NCI-H1417 (cell line): ENCODE results near the gene PABPC1L2A.
"Not testable (repeated sequence)": the region's sequence is repeated elsewhere in the genome, so short reads cannot be mapped to it uniquely, and the experiment has no call there.

Experiments
- DNase-seq, 3 experiments: peaks; one replicate each; lab custom pipeline; 2025; lab: John Stamatoyannopoulos, UW

PABPC1L2A gene

GRCh38 chrX:73079024-73079562, at the start of gene PABPC1L2A:
Gene PABPC1L2A (minus strand): TSS chrX:73079512. CDS start chrX:73079386, 126 bp downstream.
- DNase-seq, result not testable (repeated sequence)

DNA sequence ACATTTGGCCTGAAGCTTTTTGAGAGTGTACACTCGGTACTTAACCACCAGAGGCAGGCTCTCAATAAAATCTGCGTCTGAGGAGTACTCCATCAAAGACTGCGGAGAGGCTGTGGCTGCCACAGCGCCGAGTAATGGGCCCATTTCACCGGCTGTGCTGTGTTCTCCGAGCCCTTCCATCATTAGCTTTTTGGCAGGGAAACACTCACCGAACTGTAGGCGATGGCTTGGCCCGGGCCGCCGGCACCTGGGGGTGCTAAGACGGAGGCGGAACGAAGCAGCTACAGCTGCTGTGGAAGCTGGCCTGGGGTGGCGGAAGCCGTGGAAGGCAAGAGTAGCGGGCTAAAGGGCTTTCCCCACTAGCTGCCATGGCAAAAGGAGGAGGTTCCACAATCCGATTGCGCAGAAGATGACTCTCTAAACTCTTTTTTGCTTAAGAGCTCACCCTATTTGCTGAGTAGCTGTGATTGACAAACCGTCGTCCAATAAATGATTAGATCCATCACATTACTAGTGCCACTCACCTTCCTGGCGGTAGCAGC, 48.5 kb upstream of the PABPC1L2A start:
- peak in 1 of 3 experiments; percentile 6 for DNase-seq

- DNase-seq, result no peak
These were observed 46.9 kb upstream of the PABPC1L2A start for GRCh38 chrX:73126240-73126639.

- DNase-seq, result not testable (repeated sequence)
These were observed 20.2 kb upstream of the PABPC1L2A start for GRCh38 chrX:73099505-73099904.

- DNase-seq, result peak in 1 of 3 experiments; percentile 20
These were observed 7.5 kb upstream of the PABPC1L2A start for GRCh38 chrX:73086766-73087165.

DNA sequence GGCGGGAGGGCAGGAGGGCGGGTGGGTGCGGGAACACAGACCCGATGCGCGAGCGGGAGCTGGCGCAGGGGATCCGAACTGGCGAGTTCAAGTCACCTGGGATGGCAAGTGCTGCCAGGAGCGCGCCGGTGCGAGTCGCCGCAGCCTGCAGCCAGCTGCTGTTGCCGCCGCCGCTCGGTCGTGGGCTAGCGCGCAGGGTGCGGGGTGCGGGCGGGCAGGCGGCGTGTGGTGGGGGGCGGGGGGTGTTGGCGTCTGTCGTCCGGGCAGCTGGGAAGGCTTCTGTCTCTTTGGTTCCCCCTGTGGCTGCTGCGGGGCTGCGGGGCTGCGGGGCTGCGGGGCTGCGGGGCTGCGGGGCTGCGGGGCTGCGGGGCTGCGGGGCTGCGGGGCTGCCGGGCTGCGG, 572 bp upstream of the PABPC1L2A start:
- not testable (repeated sequence) for DNase-seq

DNA sequence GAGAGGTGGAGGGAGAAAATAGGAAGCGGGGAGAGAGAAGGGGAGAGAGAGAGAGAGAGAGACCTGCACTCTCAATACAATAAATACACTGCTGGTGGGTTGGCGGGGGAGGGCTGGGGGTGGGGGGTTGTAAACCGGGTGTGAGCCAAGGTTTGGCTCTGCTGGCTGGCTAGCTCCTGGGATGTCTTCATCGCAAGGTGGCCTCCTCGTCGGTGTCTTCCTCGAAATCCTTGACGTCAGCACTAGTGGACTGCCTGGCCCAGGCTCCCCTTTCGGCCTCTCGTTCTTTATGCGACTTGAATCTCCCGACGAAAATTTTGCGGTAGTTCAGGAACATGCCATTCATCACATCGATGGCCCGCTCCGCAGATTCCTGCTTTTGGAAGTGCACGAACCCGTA, 715 bp downstream of the PABPC1L2A start:
- not testable (repeated sequence) for DNase-seq

GRCh38 chrX:73076838-73077237, 2.5 kb downstream of the PABPC1L2A start:
- no peak for DNase-seq

- DNase-seq, result no peak
These were observed 9.8 kb downstream of the PABPC1L2A start for GRCh38 chrX:73069365-73070035.

GRCh38 chrX:73068467-73069364, 10.6 kb downstream of the PABPC1L2A start:
- DNase-seq, result no peak

DNA sequence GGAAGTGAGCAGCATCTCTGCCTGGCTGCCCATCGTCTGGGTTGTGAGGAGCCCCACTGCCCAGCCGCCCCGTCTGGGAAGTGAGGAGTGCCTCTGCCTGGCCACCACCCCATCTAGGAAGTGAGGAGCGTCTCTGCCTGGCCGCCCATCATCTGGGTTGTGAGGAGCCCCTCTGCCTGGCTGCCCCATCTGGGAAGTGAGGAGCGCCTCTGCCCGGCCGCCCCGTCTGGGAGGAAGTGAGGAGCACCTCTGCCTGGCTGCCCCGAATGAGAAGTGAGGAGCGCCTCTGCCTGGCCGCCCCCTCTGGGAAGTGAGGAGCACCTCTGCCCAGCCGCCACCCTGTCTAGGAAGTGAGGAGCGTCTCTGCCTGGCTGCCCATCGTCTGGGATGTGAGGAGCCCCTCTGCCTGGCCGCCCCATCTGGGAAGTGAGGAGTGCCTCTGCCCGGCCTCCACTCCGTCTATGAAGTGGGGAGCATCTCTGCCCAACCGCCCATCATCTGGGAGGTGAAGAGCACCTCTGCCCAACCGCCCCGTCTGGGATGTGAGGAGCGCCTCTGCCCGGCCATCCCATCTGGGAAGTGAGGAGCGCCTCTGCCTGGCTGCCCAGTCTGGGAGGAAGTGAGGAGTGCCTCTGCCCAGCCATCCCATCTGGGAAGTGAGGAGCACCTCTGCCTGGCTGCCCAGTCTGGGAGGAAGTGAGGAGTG, 11.4 kb downstream of the PABPC1L2A start:
- not testable (repeated sequence) for DNase-seq

DNA sequence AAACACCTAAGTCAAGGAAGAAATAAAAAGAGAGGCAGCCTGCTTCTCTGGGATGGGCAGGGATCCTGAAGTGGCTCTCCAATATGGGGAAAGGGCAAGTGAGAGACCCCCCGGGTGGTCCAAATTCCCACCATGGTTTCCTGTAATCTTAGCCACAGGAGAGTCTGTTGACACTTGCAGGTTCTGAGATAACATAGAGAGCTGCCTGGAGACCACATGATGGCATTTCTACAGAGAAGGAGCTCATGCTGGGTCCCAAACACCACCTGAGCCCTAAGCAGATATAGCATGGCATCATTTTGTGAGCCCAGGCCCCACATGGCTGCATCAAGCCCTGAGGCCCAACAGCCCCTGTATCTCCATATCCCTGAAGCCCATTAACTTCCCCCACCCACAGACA, 50.4 kb downstream of the PABPC1L2A start:
- DNase-seq, result no peak
